ENCODE results near the gene CD5L.

The CD5L gene

GRCh38 chr1:157838966-157839365 is 2.6 kb downstream of the CD5L start:
- no peak for TF ChIP-seq CTCF (conservative IDR thresholded peaks at IDR 0.05; ENCODE audit: low read depth)
- DNase-seq (ENCODE audit: low spot score) = no peak
- POLR2A ChIA-PET (ENCODE audit: low non-redundant PET) = no interaction called here
- H3K27ac ChIP-seq = no peak overlapping the region
- CTCF ChIA-PET = interaction anchor here (0.5 kb wide), 1 partner anchor 115 kb away, joined by 4 read pairs; no protein-coding TSS in a partner anchor

GRCh38 chr1:157834430-157834829 is 7.2 kb downstream of the CD5L start:
- ChIA-PET POLR2A (ENCODE audit: low non-redundant PET) (no interaction called here), CTCF (interaction anchor here (0.7 kb wide), 1 partner anchor 12 kb away, joined by 3 read pairs; no protein-coding TSS in a partner anchor)
- no peak for DNase-seq (ENCODE audit: low spot score)
- no peak for TF ChIP-seq CTCF (conservative IDR thresholded peaks at IDR 0.05; ENCODE audit: low read depth)
- H3K27ac ChIP-seq = no peak overlapping the region

GRCh38 chr1:157833145-157833544 is 8.5 kb downstream of the CD5L start:
- ChIA-PET CTCF (no interaction called here), POLR2A (ENCODE audit: low non-redundant PET) (no interaction called here)
- no peak for DNase-seq (ENCODE audit: low spot score)
- no peak for TF ChIP-seq CTCF (conservative IDR thresholded peaks at IDR 0.05; ENCODE audit: low read depth)
- H3K27ac ChIP-seq = no peak overlapping the region

- POLR2A ChIA-PET (ENCODE audit: low non-redundant PET) = no interaction called here
- TF ChIP-seq CTCF (conservative IDR thresholded peaks at IDR 0.05; ENCODE audit: low read depth) = no peak
- CTCF ChIA-PET = interaction anchor here (0.6 kb wide), 2 partner anchors 68 to 113 kb away, joined by 3 to 4 read pairs; no protein-coding TSS in a partner anchor
- no peak overlapping the region for H3K27ac ChIP-seq
- DNase-seq (ENCODE audit: low spot score) = no peak
Observed at GRCh38 chr1:157831968-157832626, 9.5 kb downstream of the CD5L start.

- ChIA-PET POLR2A (ENCODE audit: low non-redundant PET) (no interaction called here), CTCF (no interaction called here)
Observed at GRCh38 chr1:157830887-157831286, 10.7 kb downstream of the CD5L start.

GRCh38 chr1:157829711-157830110 is 11.9 kb downstream of the CD5L start:
- TF ChIP-seq CTCF (conservative IDR thresholded peaks at IDR 0.05; ENCODE audit: low read depth) = no peak
- POLR2A ChIA-PET (ENCODE audit: low non-redundant PET) = no interaction called here
- H3K27ac ChIP-seq = no peak overlapping the region
- CTCF ChIA-PET = no interaction called here
- DNase-seq (ENCODE audit: low spot score) = no peak

More at GRCh38 chr1:157830887-157831286, 10.7 kb downstream of the CD5L start:
- no peak for TF ChIP-seq CTCF (conservative IDR thresholded peaks at IDR 0.05; ENCODE audit: low read depth)
- no peak overlapping the region for H3K27ac ChIP-seq
- no peak for DNase-seq (ENCODE audit: low spot score)

Measured in RWPE1 (cell line).